Measurements from ENCODE around the gene NUDT8.
"Not testable (repeated sequence)": the region's sequence is repeated elsewhere in the genome, so short reads cannot be mapped to it uniquely, and the experiment has no call there.

The NUDT8 gene

DNA sequence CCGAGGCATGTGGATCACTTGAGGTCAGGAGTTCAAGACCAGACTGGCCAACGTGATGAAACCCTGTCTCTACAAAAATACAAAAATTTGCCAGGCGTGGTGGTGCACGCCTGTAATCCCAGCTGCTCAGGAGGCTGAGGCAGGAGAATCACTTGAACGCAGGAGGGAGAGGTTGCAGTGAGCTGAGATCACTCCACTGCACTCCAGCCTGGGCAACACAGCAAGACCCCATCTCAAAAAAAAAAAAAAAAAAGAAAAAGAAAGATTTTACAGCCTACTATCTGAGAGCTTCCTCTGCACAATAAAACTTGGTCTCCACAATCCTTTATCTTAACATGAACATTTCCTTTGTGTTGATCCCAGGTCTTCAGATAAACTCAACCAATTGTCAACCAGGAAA lies 31.0 kb upstream of the NUDT8 start:
- not testable (repeated sequence) for DNase-seq (ENCODE audit: low read depth in 2 of 2, low spot score in 1 of 2)

DNA sequence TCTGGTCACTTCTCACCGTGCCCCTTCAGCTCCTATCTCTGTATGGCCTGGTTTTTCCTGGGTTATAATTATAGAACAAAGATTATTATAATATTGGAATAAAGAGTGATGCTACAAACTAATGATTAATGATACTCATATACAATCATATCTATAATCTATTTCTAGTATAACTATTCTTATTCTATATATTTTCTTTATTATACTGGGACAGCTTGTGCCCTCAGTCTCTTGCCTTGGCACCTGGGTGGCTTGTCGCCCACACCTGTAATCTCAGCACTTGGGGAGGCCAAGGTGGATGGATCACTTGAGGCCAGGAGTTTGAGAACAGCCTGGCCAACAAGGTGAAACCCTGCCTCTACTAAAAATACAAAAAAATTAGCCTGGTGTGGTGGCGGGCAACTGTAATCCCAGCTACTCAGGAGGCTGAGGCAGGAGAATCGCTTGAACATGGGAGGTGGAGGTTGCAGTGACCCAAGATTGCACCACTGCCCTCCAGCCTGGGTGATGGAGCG lies 30.0 kb upstream of the NUDT8 start:
- DNase-seq (ENCODE audit: low read depth in 2 of 2, low spot score in 1 of 2): not testable (repeated sequence)

DNA sequence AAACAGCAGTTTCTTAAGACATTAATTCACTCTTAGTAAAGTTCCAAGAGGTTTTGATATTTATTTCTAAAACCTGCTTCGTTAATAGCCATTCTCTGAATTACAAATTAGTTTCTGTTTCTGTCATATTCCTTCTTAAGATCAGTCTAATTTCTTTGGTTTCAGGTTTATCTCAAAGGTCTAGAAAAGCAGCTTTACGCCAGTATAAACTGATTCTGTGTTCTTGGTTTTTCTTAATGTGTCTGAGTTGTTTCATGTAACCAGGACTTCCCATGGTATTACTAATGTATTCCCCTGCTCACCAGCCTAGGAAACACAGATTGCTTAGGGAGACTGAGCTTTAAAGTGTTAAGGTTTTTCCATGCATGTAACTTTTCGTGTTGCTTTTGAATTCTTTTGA lies 27.6 kb upstream of the NUDT8 start:
- DNase-seq (ENCODE audit: low read depth in 2 of 2, low spot score in 1 of 2): no peak

DNA sequence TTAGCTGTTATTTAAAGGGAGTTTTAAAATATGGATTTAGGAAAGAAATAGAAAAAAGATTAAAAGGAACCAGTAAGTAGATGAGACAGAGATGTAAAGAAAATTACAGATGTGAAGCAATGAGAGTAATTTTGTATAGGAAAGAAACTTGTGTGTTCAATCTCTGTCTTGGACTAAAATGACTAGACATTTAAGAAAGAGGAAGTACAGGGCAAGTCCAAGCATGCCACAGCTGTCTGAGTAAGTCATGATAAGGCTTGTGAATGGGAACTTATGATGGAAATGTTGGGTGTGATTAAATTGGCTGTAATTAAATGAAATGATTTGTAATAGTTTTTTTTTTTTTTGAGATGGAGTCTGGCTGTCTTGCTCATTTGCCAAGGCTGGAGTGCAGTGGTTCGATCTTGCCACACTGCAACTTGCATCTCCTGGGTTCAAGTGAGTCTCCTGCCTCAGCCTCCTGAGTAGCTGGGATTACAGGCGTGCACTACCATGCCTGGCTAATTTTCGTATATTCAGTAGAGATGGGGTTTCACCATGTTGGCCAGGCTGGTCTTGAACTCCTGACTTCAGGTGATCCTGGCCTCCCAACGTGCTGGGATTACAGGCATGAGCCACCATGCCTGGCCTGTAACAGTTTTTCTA lies 26.7 kb upstream of the NUDT8 start:
- no peak for DNase-seq (ENCODE audit: low read depth in 2 of 2, low spot score in 1 of 2)

DNA sequence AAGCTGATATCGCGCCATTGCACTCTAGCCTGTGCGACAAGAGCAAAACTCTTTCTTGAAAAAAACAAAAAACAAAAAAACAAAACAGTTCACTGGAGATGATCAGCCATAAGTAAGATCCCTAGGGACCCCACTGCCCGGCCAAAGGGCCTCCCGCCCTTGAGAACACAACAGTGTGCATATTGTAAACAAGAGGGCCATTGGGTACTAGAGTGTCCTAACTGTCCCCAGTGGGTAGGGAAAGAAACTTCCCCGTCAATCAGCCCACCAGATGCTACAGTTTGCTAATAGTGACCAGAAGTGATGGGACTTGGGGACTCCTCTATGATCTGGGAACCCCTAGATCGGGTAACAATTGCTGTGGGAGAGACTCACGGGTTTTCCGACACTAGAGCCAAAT lies 24.5 kb upstream of the NUDT8 start:
- DNase-seq (ENCODE audit: low read depth in 2 of 2, low spot score in 1 of 2): no peak

DNA sequence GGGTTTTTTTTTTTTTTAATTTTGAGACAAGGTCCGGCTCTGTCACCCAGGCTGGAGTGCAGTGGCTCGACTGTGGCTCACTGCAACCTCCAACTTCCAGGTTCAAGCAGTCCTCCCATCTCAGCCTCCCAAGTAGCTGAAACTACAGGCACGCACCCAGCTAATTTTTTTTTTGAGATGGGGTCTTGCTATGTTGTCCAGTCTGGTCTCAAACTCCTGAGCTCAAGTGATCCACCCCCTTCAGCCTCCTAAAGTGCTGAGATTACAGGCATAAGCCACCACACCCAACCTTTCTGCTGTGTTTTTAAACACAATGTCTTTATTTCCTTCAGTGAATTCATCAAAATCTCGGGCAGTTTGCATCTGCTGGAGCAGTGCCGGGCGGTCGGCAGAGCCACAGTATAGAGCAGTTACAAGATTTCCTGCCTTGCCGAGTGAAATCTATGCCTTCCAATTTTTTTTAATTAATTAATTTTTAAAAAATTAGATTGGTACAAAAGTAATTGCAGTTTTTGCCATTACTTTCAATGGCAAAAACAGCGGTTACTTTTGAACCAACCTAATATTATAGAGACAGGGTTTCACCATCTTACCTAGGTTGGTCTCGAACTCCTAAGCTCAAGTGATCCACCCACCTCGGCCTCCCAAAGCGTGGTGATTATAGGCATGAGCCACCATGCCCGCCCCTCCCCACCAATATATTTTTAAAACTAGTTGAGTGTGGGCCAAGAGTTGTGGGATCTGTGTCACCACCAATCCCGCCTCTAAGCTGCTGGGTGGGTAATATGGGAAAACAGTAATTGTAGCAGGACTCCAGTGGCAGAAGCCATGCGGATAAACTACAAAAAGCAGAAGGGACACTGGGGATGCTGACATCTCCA lies 23.5 kb upstream of the NUDT8 start:
- no peak for DNase-seq (ENCODE audit: low read depth in 2 of 2, low spot score in 1 of 2)

DNA sequence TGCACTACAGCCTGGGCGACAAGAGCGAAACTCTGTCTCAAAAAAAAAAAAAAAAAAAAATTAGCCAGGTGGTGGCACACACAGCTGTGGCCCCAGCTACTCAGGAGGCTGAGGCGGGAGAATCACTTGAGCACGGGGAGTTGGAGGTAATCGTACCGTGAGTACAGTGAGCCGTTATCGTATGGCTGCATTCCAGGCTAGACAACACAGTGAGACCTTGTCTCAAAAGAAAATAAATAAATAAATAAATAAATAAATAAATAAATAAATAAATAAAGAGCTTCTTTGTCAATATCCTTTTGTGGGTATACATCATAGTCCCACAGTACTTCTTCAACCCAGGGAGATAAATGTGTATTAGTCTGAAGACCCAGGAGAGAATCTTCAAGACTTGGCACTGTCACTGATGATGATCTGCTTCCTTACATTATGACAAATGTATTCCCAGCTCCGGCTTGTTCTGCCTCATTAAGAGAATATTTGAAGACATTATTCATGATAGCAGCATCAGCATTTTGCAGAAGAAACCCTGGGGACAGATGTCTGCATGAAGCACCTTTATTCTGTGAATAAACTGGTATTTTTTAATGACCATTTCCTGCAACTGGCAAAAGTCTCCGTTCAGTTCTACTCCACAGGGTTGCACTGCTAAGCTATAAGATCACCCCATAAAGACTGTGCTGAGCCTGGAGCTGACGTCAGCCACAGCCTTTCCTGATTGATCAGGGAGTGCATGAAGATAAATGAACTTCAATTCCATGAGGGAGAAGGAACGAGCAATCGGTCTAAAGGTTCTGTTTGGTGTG lies 22.4 kb upstream of the NUDT8 start:
- no peak for DNase-seq (ENCODE audit: low read depth in 2 of 2, low spot score in 1 of 2)

DNA sequence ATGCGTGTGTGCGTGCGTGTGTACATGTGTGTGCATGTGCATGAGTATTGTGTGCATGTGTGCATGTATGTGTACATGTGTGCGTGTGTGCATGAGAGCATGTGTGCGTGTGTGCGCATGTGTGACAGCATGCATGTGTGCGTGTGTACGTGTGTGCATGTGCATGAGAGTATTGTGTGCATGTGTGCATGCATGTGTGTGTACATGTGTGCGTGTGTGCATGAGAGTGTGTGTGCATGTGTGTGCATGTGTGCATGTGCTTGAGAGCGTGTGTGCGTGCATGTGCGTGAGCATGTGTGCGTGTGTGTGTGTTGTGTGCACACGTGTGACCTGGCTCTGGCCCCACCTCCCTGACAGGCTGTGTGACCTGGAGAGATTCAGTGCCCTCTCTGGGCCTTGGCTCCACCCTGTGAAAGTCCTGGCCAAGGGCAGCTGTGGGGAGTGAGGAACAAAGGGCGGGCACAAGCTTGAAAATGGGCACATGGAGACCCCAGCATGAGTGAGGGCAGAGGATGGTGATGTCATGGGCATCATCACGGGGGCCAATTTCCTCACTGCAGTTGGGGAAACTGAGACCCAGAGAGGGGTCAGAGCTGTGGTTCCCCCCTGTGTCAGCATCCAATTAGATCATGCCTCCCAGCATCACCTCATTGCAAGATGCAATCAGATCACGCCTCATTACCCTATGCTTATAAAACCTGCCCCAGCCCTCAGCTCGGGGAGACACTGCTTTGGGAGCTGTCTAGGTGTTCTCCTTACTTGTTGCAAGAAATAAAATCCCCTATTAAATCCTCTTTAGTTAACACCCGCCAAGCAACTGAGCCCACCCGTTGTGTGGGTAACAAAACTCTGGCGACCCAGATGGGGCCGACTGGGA lies 20.1 kb upstream of the NUDT8 start:
- DNase-seq (ENCODE audit: low read depth in 2 of 2, low spot score in 1 of 2): no peak

DNA sequence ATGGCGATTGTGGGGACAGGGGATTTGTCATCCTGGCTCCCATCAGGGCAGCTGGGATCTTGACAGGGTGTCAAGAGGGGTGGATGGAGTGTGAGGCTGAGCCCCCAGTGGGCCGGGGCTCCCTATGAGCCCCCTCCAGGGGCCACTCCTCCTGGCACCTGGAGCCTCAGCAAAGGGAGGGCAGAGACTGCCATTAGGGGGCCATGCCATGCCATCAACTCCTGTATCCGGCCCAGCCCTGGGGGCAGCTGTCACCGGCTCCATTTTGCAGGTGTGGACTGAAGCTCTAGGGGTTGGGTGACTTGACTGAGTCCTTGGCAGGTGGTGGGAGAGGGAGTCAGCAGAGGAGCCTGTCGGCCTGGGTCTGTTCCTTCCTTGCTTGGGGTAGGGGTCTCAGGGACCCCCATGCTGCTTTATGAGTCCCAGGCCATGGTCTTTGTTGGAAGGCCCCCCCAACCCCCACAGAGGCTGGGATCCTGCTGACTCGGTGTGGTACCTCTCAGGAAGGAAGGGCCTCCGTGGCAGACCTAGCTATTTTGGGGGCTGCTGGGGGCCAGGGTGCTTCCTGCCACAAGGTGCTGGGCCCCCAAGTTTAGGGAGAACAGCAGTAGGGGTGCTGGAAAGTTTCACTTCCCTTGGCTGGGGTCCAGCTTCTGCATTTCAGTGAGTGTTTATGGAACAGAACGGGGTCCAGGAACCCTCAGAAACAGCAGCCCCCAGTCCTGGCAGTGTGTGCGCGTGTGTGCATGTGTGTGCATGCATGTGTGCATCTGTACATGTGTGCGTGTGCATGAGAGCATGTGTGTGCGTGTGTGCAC lies 19.3 kb upstream of the NUDT8 start:
- no peak for DNase-seq (ENCODE audit: low read depth in 2 of 2, low spot score in 1 of 2)

DNA sequence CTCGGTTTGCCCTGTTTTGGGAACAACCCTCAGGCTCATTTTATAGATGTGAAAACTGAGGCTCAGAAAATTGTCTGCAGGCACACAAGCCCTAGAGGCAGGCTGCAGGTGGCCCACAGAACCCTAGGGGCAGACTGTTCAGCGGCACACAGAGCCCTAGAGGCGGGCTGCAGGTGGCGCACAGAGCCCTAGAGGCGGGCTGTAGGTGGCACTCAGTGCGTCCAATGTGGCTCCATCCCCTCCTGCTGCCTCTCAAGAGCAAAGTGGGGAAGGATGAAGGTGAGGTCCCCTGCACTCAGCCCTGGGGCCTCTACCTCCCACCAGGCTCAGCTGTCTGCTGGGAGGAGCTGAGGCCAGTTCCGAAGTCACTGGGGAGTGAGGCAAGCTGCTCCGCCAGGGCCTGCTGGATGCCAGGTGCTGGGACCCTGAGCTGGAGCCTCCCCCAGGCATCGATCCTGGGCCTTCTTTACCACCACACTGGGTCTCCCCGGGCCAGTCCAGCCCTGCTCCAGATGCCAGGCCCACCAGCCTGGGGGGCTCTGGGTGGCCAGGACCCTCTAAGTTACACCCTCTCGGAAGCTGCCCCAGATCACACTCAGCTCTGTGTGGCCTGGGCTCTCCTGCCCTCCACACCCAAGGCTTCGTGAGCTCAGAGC lies 18.5 kb upstream of the NUDT8 start:
- peak in 1 of 2 donors; percentile 22 for DNase-seq (ENCODE audit: low read depth in 2 of 2, low spot score in 1 of 2)

DNA sequence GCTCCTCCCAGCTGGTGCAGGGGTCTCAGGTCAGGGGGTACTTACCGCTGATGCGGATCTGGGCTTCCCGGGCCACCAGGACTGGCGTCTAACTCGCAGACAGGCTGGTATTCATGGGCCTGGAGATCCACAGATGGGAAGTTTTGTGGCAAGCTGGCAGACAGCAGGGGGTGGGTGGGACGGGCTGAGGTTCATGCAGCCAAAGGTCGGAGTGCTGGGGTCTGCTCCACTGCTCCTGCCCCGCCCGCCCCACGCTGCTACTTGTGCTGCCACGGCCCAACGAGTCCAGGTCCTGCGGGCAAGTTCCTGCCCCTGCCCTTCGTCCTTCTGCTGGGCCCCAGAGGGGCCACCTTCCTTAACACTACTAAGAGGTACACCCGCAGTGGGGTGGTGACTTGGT lies 17.7 kb upstream of the NUDT8 start:
- no peak for DNase-seq (ENCODE audit: low read depth in 2 of 2, low spot score in 1 of 2)

DNA sequence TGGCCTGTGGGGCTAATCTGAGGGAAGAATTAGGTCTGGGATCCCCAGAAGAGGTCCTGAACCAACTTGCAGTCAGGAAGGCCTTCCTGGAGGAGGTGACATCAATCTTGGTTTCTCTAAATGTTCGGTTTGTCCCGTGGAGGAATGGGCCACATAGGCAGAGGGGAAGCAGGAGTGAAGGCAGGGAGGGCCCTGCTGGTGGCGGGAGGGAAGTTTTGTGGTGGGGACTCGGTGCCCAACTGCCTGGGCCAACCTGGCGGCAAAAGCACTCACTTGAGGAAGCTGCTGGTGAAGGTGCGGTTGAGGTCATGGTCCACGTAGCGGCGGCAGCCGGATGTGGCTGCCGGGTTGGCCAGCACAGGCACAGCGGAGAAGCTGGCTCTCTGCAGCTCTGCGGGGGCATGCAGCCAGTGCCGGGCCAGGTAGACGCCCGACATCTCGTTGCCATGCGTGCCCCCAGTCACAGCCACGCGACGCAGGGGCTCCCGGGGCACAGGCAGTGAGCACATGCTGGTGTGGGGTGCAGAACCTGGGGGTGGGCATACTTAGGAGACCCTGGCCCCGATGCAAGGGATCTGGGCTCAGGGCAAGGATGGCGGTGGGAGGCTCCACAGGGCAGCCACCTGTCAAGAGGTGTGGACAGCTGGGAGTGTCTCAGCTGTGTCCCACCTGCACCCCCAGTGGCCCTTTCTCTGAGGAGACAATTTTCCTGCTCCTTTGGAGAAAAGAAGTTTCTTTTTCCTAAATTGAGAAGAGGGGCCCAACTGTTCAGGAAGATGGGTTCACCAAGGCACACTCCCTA lies 17.0 kb upstream of the NUDT8 start:
- DNase-seq (ENCODE audit: low read depth in 2 of 2, low spot score in 1 of 2): no peak

DNA sequence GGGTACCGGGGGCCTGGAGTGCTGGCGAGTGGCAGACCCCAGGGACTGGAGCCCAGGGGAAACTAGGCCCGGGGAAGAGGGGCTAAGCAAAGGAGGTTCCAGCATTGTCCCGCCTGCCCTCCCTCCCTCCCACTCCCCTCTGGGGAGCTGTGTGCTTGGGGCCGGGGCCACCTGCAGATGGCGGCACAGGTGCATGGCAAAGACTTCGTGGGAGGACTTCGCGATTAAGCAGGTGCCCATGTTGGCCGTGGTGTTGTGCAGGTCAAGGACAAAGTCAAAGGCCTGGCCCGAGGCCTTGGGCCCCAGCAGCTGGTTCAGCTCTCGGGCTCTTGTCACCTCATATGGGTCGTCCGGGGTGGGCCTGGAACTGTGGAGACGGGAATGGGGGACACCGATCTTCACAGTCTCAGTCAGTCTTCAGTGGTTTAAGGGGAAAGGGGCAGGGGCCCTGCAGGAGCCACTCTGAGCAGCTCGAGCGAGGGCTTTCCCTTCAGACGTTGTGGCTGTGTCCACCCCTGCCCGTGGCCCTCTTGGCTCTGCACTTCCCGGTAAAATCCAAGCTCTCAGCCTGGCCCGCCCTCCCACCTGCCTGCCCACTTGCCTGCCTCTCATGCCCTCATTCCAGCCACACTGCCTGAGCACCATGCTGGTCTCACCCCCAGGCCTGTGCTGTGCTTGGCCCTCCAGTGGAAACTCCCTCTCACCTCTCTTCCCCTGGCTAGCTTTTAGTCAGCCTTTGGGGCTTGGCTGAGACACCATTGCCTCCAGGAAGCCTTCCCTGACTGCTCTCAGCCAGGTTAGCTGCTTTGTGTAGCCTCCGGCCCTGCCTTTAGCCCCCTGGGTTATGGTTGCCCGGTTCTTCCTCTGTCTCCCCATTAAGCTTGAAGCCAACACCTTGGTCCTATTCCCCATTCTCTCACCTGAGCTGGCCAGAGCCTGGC lies 16.1 kb upstream of the NUDT8 start:
- no peak for DNase-seq (ENCODE audit: low read depth in 2 of 2, low spot score in 1 of 2)

DNA sequence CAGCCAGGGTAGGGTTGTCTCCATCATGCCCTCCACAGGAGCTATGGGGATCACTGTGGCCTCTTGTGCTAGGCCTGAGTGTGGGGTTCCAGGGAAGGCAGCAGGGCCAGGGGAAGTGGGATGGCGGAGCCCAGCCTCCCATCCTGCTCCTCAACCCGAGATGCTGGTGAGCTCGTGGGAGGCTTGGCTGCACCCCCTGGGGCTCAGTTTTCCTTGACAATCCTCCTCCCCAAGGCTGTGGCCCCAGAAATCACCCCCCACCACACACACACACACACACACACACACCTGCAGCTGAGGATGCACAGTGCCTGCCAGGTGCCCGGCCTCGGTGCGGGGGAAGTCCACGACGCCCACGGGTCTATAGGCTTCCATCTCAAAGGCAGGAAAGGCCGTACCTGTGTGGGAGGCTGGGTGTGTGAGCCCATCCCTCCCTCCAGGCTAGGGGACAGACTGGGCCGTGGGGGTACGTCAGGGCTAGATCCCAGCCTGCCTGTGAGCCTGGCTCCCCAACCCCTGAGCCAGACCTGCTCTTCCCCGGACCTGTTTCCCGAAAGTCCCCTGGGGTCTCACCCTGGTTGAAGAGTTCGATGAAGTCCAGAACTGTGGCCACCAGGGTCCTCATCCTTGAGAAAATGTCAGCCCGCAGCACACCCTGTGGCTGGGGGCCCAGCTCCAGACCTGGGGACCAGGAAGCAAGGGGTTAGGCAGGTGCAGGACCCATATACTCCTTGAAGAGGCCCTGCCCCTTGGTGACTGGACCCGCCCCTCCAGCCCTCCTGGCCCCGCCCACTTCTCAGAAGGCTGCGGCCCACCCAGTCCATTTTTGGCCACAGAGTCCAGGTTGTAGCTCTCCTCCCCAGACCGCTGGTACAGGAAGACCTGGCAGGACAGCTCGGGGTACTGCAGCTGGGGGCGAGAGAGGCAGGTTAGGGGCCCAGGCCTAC lies 15.0 kb upstream of the NUDT8 start:
- no peak for DNase-seq (ENCODE audit: low read depth in 2 of 2, low spot score in 1 of 2)

DNA sequence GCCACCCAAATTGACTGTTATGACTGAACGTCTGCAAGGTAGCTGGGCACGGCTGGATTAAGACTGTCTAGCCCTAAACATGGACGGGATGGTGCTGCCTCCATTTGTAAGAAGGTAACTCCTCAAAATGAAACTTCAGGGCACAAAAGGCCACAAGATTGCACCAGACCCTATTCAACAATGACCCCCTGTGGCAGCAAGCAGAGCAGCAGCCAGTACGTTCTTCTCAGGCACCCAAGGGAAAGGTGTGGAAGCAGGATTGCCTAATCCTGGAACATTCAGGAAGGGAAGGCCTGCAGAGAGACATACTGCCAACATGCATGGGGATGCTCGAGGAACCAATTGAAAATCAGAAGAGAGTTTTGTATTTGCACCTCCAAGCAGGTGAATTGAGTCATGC lies 14.3 kb upstream of the NUDT8 start:
- DNase-seq (ENCODE audit: low read depth in 2 of 2, low spot score in 1 of 2): no peak

Data from stimulated activated CD8-positive, alpha-beta memory T cell treated with anti-CD3 and anti-CD28 coated beads, Interleukin-4, amount 100 ng/mL, for 4 hours (primary cell).